Measurements from ENCODE around the gene KRTAP10-4. TPM values are rescaled to one million over a fixed set of nuclear protein-coding genes. Genes with fewer than 3 reads are reported as not detected.

Gene KRTAP10-4
- total RNA-seq, 4 donors from 2014 or later = not detected

DNA sequence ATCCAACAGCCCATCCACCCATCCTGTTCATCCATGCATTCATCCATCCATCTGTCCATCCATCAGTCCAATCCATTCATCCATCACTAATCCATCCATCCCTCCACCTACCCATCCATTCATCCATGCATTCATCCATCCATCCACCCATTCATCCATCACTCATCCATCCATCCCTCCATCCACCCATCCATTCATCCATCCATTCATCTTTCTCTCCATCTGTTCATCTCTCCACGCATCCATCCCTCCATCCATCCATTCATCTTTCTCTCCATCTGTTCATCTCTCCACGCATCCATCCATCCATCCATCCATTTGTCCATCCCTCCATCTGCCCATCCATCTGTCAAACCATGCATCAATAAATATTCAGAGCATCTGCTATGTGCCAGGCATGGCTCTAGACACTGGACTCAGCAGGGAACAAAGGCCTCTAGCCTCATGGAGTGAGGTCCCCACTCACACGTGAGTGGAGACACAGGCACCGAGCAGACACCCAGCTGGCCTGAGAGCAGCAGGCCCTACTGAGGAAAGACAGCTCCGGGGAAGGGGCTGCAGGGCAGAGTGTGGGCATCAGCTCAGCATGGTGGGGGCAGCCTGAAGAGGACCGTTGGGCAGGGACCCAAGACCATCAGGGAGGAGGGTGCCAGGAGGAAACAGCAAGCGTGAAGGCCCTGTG is 43.2 kb upstream of the KRTAP10-4 start:
- peak in 1 of 2 donors; percentile 11 for DNase-seq
- Histone ChIP-seq H3K27ac (no peak overlapping the region), H3K4me3 (no peak overlapping the region), H3K27me3 (no peaks in the 10 kb centered on the region), H3K4me1 (no peaks in the 10 kb centered on the region), H3K9me3 (no peaks in the 10 kb centered on the region), H3K36me3 (no peaks in the 10 kb centered on the region)
- TF ChIP-seq POLR2A (IDR thresholded peaks at IDR 0.05) = no peak
- TF ChIP-seq, protein P1, sequence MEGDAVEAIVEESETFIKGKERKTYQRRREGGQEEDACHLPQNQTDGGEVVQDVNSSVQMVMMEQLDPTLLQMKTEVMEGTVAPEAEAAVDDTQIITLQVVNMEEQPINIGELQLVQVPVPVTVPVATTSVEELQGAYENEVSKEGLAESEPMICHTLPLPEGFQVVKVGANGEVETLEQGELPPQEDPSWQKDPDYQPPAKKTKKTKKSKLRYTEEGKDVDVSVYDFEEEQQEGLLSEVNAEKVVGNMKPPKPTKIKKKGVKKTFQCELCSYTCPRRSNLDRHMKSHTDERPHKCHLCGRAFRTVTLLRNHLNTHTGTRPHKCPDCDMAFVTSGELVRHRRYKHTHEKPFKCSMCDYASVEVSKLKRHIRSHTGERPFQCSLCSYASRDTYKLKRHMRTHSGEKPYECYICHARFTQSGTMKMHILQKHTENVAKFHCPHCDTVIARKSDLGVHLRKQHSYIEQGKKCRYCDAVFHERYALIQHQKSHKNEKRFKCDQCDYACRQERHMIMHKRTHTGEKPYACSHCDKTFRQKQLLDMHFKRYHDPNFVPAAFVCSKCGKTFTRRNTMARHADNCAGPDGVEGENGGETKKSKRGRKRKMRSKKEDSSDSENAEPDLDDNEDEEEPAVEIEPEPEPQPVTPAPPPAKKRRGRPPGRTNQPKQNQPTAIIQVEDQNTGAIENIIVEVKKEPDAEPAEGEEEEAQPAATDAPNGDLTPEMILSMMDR (IDR thresholded peaks at IDR 0.05) = no peak
- intact Hi-C loops (cut with DNase I; ENCODE audit: low total_unique reads) = no loop called here

DNA sequence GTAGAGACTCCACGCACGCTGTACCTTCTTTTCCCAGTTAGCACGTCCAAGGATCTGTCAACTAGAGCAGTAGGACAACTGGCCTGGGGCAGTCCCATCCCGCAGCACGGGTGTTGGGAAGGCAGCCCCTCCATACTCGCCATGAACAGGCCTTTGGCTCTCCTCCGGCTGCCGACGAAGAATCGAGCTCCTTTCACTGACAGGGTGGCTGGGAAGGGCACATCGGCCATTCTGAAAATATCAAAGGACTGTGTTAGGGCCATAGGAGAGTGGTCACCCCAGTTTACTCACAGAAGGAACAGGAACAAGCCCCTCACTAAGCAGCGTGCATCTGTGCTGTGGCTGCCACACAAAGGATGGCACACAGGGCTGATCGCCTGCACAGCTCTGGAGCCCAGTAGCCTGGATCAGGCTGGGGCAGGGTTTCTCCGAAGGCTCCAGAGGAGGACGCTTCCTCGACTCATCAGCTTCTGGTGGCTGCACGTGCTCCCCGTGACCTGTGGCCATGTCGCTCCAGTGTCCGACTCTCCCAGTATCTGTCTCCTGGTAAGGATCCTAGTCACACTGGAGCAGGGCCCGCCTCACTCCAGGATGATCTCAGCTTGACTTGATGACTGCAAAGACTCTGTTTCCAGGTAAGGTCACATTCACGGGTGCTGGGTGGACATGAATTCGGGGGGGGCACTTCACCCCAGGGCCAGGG is 42.5 kb upstream of the KRTAP10-4 start:
- TF ChIP-seq, protein P1 (IDR thresholded peaks at IDR 0.05) = no peak
- no peak for TF ChIP-seq POLR2A (IDR thresholded peaks at IDR 0.05)
- no peaks in the 10 kb centered on the region for H3K27me3 ChIP-seq
- intact Hi-C loops (cut with DNase I; ENCODE audit: low total_unique reads) = no loop called here

DNA sequence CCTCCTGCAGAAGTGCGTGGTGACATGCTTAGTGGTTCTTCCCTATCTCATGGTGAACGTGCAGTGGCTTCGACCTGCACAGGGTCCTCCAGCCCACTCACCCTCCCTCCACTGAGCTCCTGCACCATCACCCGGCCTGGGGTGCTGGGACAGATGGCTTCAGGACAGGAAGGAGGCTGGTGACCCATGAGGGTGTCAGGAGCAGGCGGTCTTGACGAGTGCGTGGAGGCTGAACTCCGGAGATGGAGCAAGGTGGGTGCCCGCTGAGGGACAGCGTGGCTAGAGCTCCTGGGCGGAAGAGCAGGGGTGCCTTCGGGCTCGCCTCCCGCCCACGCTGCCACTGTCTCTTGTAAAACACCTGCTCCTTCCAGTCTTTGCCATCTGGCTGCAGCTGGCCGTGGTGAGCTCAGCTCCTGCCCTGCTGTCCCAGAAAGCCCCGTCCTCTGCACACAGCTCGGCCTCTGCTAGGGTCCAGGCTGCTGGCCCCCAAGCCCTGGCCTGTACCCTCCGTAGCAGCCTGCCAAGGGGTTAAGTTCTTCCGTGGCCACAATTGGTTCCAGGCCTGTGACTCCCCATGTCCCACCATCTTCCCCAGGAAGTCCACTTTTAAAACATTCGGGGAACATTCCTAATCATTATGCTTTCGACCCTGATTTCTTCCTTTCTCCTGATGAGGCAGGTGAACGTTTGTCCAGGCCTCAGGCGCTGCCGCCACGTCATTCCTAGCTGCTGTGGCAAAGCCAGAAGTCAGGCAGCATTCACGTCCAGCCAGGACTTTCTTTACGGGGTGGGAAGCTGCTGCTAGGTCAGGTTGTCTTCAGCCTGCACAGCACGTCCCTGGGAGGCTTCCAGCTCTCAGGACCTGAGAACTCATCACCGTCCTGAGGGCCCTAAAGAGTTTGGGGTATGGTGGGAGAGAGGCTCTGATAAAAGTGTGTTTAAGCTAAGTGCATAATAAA is 41.6 kb upstream of the KRTAP10-4 start:
- no peak for TF ChIP-seq POLR2A (IDR thresholded peaks at IDR 0.05)
- TF ChIP-seq, protein P1 (IDR thresholded peaks at IDR 0.05) = no peak
- Histone ChIP-seq H3K36me3 (no peaks in the 10 kb centered on the region), H3K4me1 (no peaks in the 10 kb centered on the region), H3K27me3 (no peaks in the 10 kb centered on the region), H3K9me3 (no peaks in the 10 kb centered on the region), H3K27ac (no peak overlapping the region), H3K4me3 (no peak overlapping the region)
- peak in 1 of 2 donors; percentile 9 for DNase-seq
- intact Hi-C loops (cut with DNase I; ENCODE audit: low total_unique reads) = no loop called here

More for the DNA sequence above, 42.5 kb upstream of the KRTAP10-4 start:
- DNase-seq = no peak
- H3K27ac ChIP-seq = no peak overlapping the region
- H3K9me3 ChIP-seq = no peaks in the 10 kb centered on the region
- H3K4me3 ChIP-seq = no peak overlapping the region
- no peaks in the 10 kb centered on the region for H3K36me3 ChIP-seq
- no peaks in the 10 kb centered on the region for H3K4me1 ChIP-seq

DNA sequence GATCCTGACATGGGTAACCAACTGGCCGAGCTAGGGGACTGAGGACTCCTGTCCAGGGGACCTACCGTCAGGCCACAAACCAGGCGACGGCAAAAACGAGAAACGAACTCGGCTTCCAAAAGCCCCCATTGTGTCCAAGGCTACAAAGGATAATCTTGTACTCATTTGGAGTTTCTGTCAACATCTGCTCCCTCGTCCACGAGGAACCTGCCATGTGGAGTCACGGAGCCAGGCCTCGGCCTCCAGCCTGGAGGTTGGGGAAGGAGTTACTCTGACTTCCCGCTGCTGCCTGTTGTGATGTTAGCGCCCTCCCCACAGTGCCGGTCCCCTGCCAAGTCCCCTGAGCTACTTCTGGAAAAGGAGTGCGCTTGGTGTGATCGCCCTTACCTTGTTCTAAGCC is 40.8 kb upstream of the KRTAP10-4 start:
- TF ChIP-seq, protein P1 (IDR thresholded peaks at IDR 0.05) = no peak
- TF ChIP-seq POLR2A (IDR thresholded peaks at IDR 0.05) = no peak
- no peaks in the 10 kb centered on the region for H3K27me3 ChIP-seq
- no peaks in the 10 kb centered on the region for H3K4me1 ChIP-seq
- intact Hi-C loops (cut with DNase I; ENCODE audit: low total_unique reads) = no loop called here
- no peak overlapping the region for H3K4me3 ChIP-seq
- no peaks in the 10 kb centered on the region for H3K36me3 ChIP-seq
- DNase-seq = no peak
- no peak overlapping the region for H3K27ac ChIP-seq
- H3K9me3 ChIP-seq = no peaks in the 10 kb centered on the region

Data from uterus (tissue), 4 donors.